ENCODE results near the gene RGS10.

DNA sequence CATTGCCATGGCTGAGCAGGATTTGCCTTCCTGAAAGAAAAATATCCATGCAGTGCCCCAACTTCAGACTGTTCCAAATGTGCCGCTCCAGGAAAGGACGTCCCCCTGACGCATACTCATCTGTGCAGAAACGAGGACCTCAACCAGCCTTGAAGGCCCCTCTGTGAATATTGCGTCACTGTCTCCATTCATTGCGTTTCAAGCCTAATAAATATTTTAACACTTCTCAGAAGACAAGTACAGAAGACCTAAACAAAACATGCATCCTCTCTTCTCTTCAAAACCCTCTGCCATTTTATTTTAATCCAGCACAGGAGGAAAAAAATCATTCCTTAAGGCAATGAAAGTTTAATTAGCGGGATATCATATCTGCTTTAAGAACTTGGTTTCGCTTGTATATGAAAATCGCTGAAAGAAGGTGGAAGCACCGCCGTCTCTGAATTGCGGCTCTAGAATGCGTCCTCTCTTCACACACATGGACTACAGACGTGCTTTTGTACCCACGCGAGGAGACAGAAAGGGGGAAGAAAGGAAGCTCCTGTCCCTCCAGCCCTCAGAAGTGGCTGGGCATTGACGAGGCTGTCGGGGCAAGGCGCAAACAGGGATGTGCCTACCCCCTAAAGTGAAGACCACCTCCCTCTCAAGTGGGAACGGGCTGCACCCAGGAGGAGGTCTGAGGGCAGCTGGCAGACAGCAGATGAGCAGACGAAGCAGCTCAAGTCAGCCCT lies 36.8 kb downstream of the RGS10 start:
- TF ChIP-seq, protein P1, sequence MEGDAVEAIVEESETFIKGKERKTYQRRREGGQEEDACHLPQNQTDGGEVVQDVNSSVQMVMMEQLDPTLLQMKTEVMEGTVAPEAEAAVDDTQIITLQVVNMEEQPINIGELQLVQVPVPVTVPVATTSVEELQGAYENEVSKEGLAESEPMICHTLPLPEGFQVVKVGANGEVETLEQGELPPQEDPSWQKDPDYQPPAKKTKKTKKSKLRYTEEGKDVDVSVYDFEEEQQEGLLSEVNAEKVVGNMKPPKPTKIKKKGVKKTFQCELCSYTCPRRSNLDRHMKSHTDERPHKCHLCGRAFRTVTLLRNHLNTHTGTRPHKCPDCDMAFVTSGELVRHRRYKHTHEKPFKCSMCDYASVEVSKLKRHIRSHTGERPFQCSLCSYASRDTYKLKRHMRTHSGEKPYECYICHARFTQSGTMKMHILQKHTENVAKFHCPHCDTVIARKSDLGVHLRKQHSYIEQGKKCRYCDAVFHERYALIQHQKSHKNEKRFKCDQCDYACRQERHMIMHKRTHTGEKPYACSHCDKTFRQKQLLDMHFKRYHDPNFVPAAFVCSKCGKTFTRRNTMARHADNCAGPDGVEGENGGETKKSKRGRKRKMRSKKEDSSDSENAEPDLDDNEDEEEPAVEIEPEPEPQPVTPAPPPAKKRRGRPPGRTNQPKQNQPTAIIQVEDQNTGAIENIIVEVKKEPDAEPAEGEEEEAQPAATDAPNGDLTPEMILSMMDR (IDR thresholded peaks at IDR 0.05): no peak
- TF ChIP-seq ZFX (IDR thresholded peaks at IDR 0.05; ENCODE audit: borderline replicate concordance): no peak
